ENCODE measurements around the gene CLCN5.

CLCN5 gene

DNA sequence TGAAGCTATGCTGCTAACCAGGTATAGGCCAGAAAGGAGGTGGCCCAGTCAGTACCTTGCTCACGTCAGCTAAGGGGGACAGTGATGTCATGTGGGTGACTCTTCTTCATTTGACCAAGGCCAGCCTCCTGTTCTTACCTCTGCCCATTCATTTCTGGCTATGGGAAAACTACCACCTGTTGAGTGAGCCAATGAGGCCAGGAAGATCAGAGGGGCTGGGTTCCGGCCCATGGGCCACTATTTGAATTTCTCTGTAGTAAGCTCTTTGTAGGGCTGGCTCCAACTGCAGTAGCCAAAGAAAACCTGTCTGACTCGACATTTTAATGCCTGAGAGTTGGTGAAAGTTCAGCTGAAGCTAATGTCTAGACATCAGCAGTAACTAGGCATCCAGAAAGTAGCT is 175.8 kb downstream of the CLCN5 start:
- DNase-seq = no peak

DNA sequence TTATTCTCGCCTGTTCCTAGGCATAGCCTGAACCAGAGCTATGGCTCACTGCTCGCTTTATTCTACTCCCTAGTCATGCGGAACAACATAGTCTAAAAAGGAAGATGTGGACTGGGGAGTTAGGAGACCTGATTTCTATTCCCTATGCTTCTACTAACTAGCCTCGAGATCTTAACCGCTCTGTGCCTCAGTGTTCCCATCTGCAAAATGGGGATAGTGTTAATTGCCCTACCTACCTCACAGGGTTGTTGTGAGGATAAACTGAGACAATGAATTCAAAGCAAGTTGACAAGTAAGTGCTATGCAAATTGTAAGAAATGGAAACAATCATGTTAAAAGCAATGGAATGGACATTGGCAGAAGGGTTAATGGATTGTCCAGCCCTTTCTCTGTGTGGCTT is 176.4 kb downstream of the CLCN5 start:
- no peak for DNase-seq

DNA sequence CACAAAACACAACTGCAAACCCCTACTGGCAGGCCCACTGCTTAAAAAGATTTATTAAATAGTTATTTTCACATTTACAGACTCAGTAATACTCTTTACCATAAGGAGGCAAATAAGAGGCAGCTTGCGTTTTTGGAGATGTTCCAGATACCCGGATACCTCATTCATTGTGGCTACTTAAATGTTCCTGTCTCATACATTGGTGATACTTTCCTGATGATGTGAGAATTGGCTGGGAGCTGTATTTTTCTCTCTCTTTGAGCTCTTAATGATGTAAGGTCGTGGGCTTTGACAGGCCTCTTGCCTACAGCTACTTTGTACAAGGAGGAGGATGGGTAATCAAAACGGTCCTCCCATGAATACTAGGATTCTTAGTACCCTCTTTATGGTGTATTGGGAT is 176.9 kb downstream of the CLCN5 start:
- no peak for DNase-seq

DNA sequence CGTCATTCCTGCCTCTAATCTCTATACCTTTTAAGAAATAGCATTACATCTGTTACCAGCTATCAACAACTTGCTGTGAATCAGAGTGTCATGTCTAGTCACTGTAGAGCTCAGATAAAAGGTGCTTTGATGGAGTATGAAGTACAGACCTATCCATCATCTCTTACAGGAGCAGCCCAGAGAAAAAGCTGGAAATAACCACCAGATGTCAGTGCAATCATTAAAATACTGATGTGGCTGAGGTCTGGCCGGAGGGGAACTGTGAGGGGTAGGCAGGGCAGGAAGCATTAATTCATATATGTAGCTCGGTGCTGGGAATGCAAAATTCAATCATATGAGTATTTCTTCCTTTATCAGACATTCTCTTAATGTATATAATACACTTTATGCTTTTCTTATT is 177.8 kb downstream of the CLCN5 start:
- DNase-seq = peak; percentile 45

DNA sequence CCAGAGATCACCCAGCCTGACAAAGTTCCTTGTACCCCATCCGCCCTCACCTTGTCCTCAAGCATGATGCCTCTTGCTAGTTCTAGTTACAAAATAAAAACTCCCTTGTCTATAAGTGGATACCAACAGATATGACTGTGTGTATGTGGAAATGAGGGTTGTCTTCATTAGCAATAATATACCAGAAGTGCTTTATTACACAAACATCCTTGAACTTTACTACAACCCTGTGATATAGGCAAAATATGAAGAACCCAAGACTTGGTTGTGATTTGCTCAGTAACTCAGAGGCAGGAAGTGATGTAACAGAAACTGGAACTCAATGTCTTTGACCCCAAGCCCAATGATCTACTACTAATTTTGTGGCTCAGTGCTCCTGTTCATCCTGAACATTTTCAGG is 180.8 kb downstream of the CLCN5 start:
- no peak for DNase-seq

DNA sequence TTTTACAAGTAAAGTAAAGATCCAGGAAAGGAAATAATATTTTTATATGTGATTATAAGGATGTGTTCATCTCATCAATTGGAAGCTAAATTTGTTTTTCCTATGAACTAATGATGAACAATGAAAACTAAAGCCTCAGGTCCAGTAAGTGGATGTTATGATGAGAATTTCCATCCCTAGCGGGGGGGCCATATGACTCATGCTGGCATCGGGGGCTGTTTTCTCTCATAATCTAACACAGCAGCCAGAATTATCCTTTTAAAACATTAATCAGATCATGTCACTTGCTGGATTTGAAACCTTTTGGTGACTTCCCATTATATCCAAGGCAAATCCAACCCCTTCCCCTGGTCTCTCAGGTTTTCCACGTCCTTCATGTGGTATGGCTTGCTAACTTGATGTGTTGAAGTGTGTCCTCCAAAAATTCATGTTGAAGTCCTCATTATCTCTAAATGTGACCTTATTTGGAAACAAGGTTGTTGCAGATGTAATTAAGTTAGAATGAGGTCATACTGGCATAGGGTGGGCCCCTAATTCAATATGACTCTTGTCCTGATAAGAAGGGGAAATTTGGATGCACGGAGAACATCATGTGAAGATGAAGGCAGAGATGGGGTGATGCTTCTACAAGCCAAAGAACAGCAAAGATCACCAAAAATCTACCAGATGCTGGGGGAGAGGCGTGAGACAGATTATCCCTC is 181.6 kb downstream of the CLCN5 start:
- DNase-seq = peak; percentile 36

DNA sequence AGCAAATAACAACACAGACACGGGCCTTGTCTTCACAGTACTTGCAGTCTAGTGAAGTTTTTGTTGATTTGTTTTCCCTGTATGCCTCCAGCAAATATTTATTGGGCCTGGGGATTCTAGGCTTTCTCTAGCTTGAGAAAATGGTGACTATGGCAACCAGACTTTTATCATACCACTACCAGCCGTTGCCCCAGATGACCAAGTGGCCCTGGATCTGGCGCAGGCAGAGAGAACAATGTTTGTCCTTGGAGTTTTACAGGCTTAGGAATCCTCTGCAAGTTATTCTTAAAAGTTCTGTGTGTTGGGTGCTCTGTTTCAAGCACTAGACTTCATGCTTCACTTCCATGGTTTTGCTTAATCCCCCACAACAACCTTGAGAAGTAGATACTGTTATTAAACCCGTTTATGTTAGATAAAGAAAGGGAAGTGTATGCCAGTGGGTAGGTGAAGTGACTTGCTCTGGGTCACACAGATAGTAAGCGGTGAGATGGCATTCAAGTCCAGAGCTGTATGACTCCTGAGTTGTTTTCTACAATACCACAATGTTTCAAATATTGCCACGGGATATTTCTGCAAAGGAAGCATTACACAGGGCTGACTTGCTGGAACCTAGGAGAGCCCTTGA is 183.8 kb downstream of the CLCN5 start:
- DNase-seq = peak; percentile 64

DNA sequence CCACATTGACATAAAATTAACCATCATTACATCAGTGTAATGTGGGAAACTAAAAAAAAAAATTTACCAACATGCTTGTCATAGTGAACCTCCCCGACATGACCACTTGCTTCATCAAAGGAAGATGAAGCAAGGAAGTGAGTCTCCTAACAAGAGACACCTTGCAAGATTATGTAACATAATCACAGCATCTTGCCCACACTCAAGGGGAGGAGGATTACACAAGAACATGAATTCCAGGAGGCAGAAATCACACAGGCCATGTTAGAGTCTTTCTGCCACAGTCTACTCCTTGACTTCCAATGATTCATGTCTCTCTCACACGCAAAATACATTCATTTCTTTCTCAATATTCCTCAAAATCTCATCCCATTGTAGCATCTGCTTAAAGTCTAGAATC is 185.1 kb downstream of the CLCN5 start:
- DNase-seq = no peak

DNA sequence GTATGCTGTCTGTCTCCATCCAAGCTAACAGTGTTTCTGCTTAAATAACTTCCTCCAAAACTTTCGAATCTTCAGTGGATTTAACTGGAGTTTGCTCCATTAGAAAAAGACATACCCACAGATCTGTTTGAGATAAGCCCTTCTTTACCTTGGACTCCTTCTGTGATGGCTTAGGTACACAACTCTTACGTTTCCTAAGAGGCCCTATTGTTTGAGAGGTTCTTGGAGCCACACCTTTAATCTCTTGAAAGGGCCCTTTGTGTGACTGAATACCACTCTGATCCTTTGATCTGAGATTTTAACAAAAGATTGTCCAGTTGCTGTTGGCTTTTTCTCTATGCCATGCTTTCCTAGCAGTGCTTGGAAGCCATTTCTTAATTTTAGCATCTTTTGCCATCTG is 185.9 kb downstream of the CLCN5 start:
- no peak for DNase-seq

DNA sequence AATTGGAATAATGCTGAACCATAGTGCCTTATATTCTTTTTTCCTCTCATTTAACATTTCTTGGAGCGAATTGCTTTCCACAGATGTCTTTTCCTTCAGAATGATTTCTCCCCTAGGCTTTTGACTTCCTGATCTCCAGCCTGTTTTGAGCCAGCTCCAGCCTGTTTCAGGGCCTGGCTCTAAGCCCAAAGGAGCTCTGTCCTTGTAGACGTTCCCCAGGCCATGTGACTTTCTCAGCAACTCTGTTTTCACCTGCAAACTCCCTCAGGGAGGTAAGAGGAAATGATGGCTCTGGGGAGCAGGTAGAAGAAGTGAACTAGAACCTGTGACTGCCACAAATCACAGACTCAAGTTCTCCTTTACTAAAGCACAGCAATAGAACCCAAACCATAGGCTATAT is 189.3 kb downstream of the CLCN5 start:
- DNase-seq = no peak

DNA sequence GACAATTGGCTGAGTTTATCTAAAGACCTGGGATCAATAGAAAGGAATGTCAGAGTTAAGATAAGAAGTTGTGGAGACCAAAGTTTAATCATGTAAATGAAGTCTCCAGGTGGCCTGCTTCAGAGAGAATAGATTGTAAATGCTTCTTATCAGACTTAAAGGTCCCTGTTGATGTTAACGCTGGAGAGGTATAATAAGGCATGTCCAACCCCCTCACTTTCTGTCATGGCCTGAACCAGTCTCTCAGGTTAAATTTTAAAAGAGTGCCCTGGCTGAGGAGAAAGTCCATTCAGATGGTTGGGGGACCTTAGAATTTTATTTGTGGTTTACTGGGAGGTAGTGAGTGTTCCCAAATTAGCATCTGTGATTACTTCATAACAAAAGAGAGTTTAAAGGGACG is 191.7 kb downstream of the CLCN5 start:
- DNase-seq = no peak

DNA sequence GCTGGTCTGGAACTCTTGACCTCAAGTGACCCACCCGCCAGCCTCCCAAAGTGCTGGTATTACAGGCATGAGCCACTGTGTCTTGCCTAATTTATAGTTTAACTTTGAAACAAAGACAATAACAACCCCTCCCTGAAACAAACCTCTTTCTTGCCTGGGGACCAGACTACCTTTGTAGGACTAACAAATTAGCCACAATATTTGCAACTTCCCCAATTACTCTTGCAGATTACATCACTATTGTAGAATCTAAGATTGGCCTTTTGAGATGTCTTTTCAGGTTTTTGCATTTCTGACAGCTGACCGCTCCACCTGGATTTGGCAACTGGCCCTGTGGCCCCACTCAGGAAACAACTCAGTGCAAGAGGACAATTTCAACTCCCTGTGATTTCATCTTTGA is 193.6 kb downstream of the CLCN5 start:
- no peak for DNase-seq

DNA sequence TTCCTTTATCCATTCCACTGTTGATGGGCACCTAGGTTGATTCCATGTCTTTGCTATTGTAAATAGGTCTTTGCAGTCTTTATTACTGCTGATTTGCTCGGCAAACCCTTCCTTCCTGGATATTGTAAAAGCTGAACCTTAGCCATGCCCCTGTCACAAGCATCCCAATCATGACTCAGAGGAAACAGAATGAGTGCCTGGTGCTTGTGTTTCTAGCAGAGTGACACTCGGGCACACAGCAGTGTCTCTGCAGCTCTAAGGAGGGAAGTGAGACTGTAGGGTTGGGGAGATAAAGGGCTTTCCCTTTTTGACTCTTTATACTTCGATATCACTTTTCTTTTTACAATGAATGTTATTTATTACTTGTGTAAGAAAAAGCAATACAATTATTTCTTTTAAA is 195.1 kb downstream of the CLCN5 start:
- DNase-seq = no peak

DNA sequence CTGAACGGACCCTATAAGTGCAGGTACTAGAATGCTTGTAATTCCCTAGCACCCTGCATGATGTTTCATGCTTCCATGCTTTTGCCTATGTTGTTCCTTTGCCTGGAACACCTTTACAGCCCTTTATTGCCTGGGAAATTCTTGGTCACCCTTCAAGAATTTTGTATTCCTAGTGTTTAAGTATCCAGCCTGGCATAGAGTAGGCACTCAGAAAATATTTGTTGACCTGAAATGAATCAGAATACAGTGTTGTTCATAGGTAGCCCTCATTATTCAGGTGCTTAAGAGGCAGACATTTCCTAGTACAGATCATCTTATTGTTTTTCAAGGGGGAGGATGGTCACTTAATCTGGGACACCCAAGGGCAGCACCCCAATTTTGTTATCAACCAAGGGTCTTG is 203.1 kb downstream of the CLCN5 start:
- no peak for DNase-seq

DNA sequence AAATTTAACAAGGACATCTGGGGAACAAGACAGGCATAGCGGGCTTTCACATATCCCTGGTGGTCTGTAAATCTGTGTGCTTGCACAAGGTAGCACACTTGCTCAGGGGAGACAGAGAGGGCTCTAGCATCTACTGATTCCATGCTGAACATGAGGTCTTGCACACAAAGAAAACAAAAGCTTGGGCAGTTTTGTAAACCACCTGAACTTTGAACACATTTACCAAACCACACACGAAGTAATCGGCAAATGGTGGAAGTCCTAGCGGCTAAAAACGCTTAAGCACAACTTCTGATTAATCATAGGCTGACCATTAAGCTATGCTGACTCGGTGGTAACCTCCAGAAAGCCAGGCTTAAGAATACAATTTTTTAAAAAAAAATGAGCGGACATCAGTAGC is 225.6 kb downstream of the CLCN5 start:
- DNase-seq = no peak
